PFSK-1 (cell line): ENCODE measurements around the gene IRX4.

Experiments
- FOXP2 ChIP-seq: optimal IDR thresholded peaks from 2 replicates; pipeline ENCODE3; 2011; ENCODE audit warnings: borderline replicate concordance, control low read depth, inconsistent platforms; ENCODE audit not compliant: insufficient read depth; ENCODE audit errors: extremely low read length, extremely low read depth
- POLR2AphosphoS5 ChIP-seq: IDR thresholded peaks from 2 replicates; pipeline ENCODE4 v1.6.1; 2012; ENCODE audit warnings: low read depth, mild to moderate bottlenecking, control low read depth, low read length, moderate library complexity
- SIN3A ChIP-seq: IDR thresholded peaks from 2 replicates; pipeline ENCODE4 v1.6.1; 2012; ENCODE audit warnings: mild to moderate bottlenecking, low read length, moderate library complexity, borderline replicate concordance; ENCODE audit not compliant: insufficient read depth
- TAF1 ChIP-seq: IDR thresholded peaks from 2 replicates; pipeline ENCODE4 v1.6.1; 2012; ENCODE audit warnings: low read length, control low read depth, borderline replicate concordance; ENCODE audit not compliant: insufficient read depth
- TF ChIP-seq, protein P1 (sequence below), 2 experiments: IDR thresholded peaks; 2 replicates each; pipeline versions ENCODE4 v1.6.1 to v1.8.0; 2011 to 2012; ENCODE audit warnings: low read depth in 2 of 2, low read length in 2 of 2, control low read depth in 1 of 2, inconsistent platforms in 1 of 2, mild to moderate bottlenecking in 1 of 2, moderate library complexity in 1 of 2; ENCODE audit not compliant: insufficient read depth in 1 of 2

DNA sequence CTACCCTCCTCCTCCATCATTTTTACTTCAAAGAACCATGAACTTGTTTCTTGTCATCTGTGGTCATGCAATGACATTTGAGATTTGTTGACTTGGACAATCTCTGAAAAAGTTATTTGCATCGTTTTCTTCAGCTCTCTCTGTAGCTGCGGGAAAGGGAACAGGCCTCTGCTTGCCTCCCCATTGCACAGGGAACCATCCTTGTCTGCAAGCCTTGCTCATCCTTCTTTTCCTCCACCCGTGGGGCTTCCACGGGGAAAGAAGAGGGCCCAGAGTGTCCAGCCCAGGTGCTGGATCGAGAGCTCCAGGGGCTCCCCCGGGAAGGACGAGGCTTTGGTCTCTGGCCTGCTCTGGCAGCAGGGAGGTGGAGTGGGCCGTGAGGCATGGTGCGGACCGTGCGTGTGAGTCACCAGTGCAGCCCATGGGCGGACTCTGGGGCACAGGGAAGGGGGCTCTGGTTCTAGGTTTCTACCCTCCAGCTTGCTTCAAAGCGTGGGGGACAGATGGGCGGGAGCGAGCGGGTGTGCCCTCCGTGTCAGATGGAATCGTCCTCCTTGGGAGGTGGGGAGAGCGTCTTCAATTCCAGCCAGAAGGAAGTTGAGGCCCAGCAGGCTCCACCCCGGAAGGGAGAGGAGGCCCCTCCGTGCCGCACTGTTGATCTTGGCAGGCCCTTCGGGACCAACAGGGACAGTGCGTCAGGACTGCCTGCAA is 6.0 kb upstream of the IRX4 start:
- TF ChIP-seq POLR2AphosphoS5 (no peak), TAF1 (no peak), SIN3A (no peak), FOXP2 (no peak)
- TF ChIP-seq, protein P1, sequence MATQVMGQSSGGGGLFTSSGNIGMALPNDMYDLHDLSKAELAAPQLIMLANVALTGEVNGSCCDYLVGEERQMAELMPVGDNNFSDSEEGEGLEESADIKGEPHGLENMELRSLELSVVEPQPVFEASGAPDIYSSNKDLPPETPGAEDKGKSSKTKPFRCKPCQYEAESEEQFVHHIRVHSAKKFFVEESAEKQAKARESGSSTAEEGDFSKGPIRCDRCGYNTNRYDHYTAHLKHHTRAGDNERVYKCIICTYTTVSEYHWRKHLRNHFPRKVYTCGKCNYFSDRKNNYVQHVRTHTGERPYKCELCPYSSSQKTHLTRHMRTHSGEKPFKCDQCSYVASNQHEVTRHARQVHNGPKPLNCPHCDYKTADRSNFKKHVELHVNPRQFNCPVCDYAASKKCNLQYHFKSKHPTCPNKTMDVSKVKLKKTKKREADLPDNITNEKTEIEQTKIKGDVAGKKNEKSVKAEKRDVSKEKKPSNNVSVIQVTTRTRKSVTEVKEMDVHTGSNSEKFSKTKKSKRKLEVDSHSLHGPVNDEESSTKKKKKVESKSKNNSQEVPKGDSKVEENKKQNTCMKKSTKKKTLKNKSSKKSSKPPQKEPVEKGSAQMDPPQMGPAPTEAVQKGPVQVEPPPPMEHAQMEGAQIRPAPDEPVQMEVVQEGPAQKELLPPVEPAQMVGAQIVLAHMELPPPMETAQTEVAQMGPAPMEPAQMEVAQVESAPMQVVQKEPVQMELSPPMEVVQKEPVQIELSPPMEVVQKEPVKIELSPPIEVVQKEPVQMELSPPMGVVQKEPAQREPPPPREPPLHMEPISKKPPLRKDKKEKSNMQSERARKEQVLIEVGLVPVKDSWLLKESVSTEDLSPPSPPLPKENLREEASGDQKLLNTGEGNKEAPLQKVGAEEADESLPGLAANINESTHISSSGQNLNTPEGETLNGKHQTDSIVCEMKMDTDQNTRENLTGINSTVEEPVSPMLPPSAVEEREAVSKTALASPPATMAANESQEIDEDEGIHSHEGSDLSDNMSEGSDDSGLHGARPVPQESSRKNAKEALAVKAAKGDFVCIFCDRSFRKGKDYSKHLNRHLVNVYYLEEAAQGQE (IDR thresholded peaks at IDR 0.05; ENCODE audit: insufficient read depth in 1 of 2, low read depth in 2 of 2, low read length in 2 of 2): no peak
